Esophagus muscularis mucosa (tissue), 4 donors: ENCODE data around the gene RSU1. TPM values are rescaled to one million over a fixed set of nuclear protein-coding genes. Genes with fewer than 3 reads are reported as not detected.

ENCODE experiments used
- DNase-seq: peaks from one replicate; pipeline ENCODE4 v3.0.0-alpha.2; 2017; ENCODE audit errors: extremely low spot score
- H3K27ac ChIP-seq, 4 donors: fragments of 200-600 bp; sonication (generic); replicated peaks in 1 of 4; 1 replicate in 3 of 4; 2 replicates in 1 of 4; pipeline ENCODE4 v1.5.1; 2016 to 2019; ENCODE audit warnings: mild to moderate bottlenecking in 1 of 4
- H3K27me3 ChIP-seq, 4 donors: fragments of 200-600 bp; sonication (generic); one replicate each; pipeline versions ENCODE4 v1.5.1 to v1.6.0; 2016 to 2019
- H3K36me3 ChIP-seq, 4 donors: fragments of 200-600 bp; sonication (generic); one replicate each; pipeline ENCODE4 v1.5.1; 2016 to 2019
- H3K4me1 ChIP-seq, 4 donors: fragments of 200-600 bp; sonication (generic); one replicate each; pipeline ENCODE4 v1.5.1; 2016 to 2019
- H3K4me3 ChIP-seq, 4 donors: fragments of 200-600 bp; sonication (generic); 1 replicate in 2 of 4; 2 replicates in 2 of 4; pipeline ENCODE4 v1.5.1; 2016 to 2019; ENCODE audit warnings: mild to moderate bottlenecking in 4 of 4, moderate library complexity in 1 of 4
- H3K9me3 ChIP-seq, 4 donors: fragments of 200-600 bp; sonication (generic); 1 replicate in 3 of 4; 2 replicates in 1 of 4; pipeline ENCODE4 v1.5.1; 2016 to 2019
- CTCF ChIP-seq, 3 experiments: fragments of 200-600 bp in 2 of 3; fragments of 450-650 bp in 1 of 3; sonication (generic) in 2 of 3; IDR thresholded peaks; one replicate each; pipeline ENCODE4 v1.5.1; 2017 to 2019; ENCODE audit warnings: antibody characterized with exemption in 3 of 3, mild to moderate bottlenecking in 2 of 3, moderate library complexity in 1 of 3
- EP300 ChIP-seq: sonication (generic); formaldehyde crosslinking; IDR thresholded peaks from one replicate; pipeline ENCODE4 v1.6.1; 2017; ENCODE audit warnings: antibody characterized with exemption
- POLR2A ChIP-seq: fragments of 450-650 bp; IDR thresholded peaks from one replicate; pipeline ENCODE4 v1.6.1; 2017; ENCODE audit warnings: antibody characterized with exemption, moderate library complexity, mild to moderate bottlenecking, low read depth
- POLR2AphosphoS5 ChIP-seq, 2 donors: sonication (generic); formaldehyde crosslinking; IDR thresholded peaks; one replicate each; pipeline ENCODE4 v1.6.1; 2017; ENCODE audit warnings: antibody characterized with exemption in 2 of 2
- WGBS: methylation state at CpG from one replicate; pipeline ENCODE4 v1.1.5; 2018; 5-methylcytosine and 5-hydroxymethylcytosine counted together
- intact Hi-C: fragments of 100-400 bp; cut with DNase I; formaldehyde crosslinking; loops from one replicate; pipeline ENCODE4 v1.15.1; 2023
- total RNA-seq, 4 donors: library from RNA; depleted of rRNA; stranded (reverse); fragments of >200 nt; gene quantifications; one replicate each; pipeline versions ENCODE4 v1.1.0 to v1.2.1, GENCODE V29; 2016

RSU1 gene
- total RNA-seq, 4 donors from 2014 or later, result 56.9 to 146 (median 90.7) TPM

- no peak overlapping the region for H3K4me3 ChIP-seq
- no peak for DNase-seq
- 76% methylated on average over 2 of the region's 2 CpGs for WGBS
- H3K9me3 ChIP-seq, result peaks cover 0 to 14% (median 7%) of the 10 kb centered on the region in 4 donors
- intact Hi-C loops, result no loop called here
- H3K27ac ChIP-seq, result no peak overlapping the region
- no peaks in the 10 kb centered on the region for H3K4me1 ChIP-seq
- no peaks in the 10 kb centered on the region for H3K27me3 ChIP-seq
- H3K36me3 ChIP-seq, result no peaks in the 10 kb centered on the region
- TF ChIP-seq CTCF (IDR thresholded peaks at IDR 0.05), result no peak
- no peak for TF ChIP-seq EP300
- TF ChIP-seq POLR2AphosphoS5 (IDR thresholded peaks at IDR 0.05), result no peak
Observed at GRCh38 chr10:16612981-16613355, 204.3 kb downstream of the RSU1 start.

- H3K4me1 ChIP-seq, result no peaks in the 10 kb centered on the region
- peaks cover 0 to 10% (median 7%) of the 10 kb centered on the region in 4 donors for H3K9me3 ChIP-seq
- intact Hi-C loops, result no loop called here
- 83% methylated on average over 7 of the region's 7 CpGs for WGBS
- no peaks in the 10 kb centered on the region for H3K36me3 ChIP-seq
- no peak for DNase-seq
- TF ChIP-seq CTCF (IDR thresholded peaks at IDR 0.05) (no peak), POLR2AphosphoS5 (IDR thresholded peaks at IDR 0.05) (no peak), POLR2A (no peak), EP300 (no peak)
- H3K27ac ChIP-seq, result no peak overlapping the region
- H3K4me3 ChIP-seq, result no peak overlapping the region
- no peaks in the 10 kb centered on the region for H3K27me3 ChIP-seq
Observed at GRCh38 chr10:16612115-16612980, 204.9 kb downstream of the RSU1 start.

GRCh38 chr10:16611037-16611436 is 206.2 kb downstream of the RSU1 start:
- no peak overlapping the region for H3K27ac ChIP-seq
- H3K4me1 ChIP-seq, result no peaks in the 10 kb centered on the region
- intact Hi-C loops, result no loop called here
- no peak for DNase-seq
- H3K36me3 ChIP-seq, result no peaks in the 10 kb centered on the region
- 49% methylated on average over 7 of the region's 7 CpGs for WGBS
- peaks cover 0 to 7% (median 6%) of the 10 kb centered on the region in 4 donors for H3K9me3 ChIP-seq
- H3K27me3 ChIP-seq, result no peaks in the 10 kb centered on the region
- TF ChIP-seq POLR2AphosphoS5 (IDR thresholded peaks at IDR 0.05) (no peak), EP300 (no peak), CTCF (IDR thresholded peaks at IDR 0.05) (no peak), POLR2A (no peak)
- no peak overlapping the region for H3K4me3 ChIP-seq

- H3K36me3 ChIP-seq, result no peaks in the 10 kb centered on the region
- WGBS, result 97% methylated on average over 8 of the region's 8 CpGs
- TF ChIP-seq POLR2A (no peak), CTCF (IDR thresholded peaks at IDR 0.05) (no peak), EP300 (no peak), POLR2AphosphoS5 (IDR thresholded peaks at IDR 0.05) (no peak)
- no peak for DNase-seq
- no peak overlapping the region for H3K27ac ChIP-seq
- intact Hi-C loops, result no loop called here
- H3K9me3 ChIP-seq, result no peaks in the 10 kb centered on the region
- no peak overlapping the region for H3K4me3 ChIP-seq
- no peaks in the 10 kb centered on the region for H3K4me1 ChIP-seq
- H3K27me3 ChIP-seq, result no peaks in the 10 kb centered on the region
Observed at GRCh38 chr10:16609211-16609610, 208.0 kb downstream of the RSU1 start.
